Inferior parietal cortex (tissue), 1 donor: ENCODE data around the gene JOSD1.

Experiments
- DNase-seq: peaks from one replicate; pipeline ENCODE4 v3.0.0-alpha.2; 2016; ENCODE audit errors: extremely low spot score

Gene JOSD1

GRCh38 chr22:38700789-38701628 is at the start of gene JOSD1:
TSS of gene JOSD1 (minus strand) at chr22:38700943. CDS start at chr22:38699987, 956 bp downstream.
- DNase-seq: peak; percentile 94

- DNase-seq: no peak
Observed at GRCh38 chr22:38750104-38750503, 49.4 kb upstream of the JOSD1 start.

- DNase-seq: no peak
Observed at GRCh38 chr22:38748487-38749136, 47.9 kb upstream of the JOSD1 start.

GRCh38 chr22:38745676-38746460 is 45.1 kb upstream of the JOSD1 start:
- DNase-seq: no peak

- DNase-seq: no peak
Observed at GRCh38 chr22:38744981-38745380, 44.2 kb upstream of the JOSD1 start.

GRCh38 chr22:38742176-38742942 is 41.6 kb upstream of the JOSD1 start:
- no peak for DNase-seq

DNA sequence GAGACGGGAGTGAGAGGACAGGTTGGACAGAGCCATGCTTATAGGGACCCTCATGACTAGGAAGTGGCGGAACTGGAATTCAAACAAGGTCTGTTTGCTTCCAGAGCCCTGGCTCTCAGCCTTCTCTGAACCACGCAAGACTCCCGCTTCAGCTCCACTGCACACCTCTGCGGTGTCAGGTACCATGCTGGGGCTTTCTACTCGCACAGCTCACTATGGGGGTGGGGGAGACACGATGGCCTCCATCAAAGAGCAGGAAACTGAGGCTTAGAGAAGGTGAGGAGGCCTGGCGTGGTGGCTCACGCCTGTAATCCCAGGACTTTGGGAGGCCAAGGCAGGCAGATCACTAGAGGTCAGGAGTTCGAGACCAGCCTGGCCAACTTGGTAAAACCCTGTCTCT is 40.8 kb upstream of the JOSD1 start:
- DNase-seq: no peak

DNA sequence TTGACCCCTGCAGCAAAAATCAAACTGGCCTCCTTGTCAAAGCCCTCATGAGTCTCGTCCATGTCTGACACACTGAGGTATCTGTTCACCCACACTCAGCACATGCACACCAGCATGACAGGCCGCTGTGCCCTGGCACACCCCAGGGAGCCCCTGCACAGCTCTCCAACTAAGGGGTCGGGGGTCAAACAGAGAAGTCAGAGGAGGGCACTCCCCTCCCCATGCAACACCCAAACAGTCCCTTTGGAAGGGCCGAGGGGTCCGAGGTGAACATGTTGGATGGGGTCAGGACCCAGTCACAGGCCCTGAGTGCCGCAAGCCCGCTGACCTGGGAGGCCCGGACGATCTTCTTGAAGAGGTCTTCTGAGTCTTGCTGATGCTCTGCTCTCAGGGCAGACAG is 40.4 kb upstream of the JOSD1 start:
- no peak for DNase-seq

DNA sequence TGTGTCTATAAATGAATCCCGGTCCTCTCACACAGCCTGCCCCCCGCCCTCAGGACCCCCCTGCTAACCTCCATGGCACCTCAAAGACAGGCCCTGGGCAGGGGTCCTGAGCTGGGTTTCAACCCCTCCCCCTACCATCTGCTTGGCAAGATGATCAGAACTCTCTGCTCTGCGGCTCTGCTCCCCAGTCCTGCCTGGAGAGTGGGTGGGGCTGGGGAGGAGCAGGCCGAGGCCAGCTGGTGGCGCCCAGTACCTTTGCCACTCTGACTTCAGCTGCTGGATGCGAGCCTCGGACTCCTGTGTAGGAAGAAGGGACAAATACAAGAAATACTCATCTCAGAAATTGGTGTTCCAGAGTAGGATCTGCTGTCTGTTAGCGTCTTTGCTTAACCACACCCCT is 40.0 kb upstream of the JOSD1 start:
- no peak for DNase-seq

GRCh38 chr22:38740116-38740723 is 39.5 kb upstream of the JOSD1 start:
- DNase-seq: no peak

GRCh38 chr22:38739300-38740055 is 38.7 kb upstream of the JOSD1 start:
- DNase-seq: no peak

- DNase-seq: no peak
Observed at GRCh38 chr22:38738475-38739070, 37.8 kb upstream of the JOSD1 start.

GRCh38 chr22:38737302-38738060 is 36.7 kb upstream of the JOSD1 start:
- DNase-seq: no peak

DNA sequence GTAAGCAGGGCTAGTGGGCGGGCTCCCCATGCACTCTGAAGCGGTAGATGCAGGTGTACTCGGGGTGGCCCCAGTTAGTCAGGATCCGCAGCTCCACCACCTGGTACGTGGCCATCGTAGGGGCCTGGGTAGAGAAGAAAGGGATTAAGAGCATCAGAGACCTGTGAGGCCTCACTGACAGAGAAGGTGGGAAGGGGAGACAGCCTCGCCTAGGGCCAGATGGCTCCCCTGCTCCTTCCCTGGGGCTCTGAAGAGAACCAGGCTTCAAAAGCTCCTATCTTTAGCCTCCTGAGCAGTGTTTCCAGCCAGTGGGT is 35.5 kb upstream of the JOSD1 start:
- DNase-seq: no peak

DNA sequence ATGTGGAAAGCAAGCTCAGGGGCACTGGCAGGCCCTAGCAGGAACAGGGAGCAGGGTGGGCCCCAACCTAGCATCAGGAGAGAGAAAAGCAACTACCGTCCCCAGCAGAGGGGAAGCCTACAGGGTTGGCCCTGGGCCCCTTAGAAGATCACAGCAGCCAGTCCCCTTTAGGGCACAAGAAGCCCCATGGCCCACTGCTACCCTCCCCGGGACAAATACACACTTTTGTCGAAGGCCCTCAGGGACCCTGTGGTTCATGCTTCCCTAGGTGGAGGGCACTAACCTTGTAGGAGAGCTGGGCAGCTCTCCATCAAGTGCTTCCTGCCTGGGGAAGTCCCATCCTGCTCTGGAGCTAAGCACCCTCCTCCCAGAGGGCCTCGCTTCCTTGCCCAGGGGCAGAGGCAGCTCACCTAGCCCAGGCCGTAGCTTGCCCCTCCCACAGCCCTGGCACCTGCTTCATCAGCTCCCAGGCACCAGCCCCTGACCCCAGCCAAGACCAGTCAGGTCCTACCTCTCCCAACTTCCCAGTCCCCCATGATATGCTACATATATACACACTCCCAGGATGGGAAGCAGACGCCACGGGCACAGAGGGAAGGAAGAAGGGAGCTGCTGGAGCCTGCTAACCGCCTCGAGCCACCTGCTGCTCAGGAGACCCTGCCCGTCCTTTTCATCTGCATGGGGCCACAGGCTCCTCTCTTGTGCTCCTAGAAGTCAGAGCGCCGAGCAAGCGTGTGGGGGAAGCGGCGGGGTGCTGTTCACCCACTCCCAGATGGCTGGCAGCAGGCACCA is 34.9 kb upstream of the JOSD1 start:
- no peak for DNase-seq

DNA sequence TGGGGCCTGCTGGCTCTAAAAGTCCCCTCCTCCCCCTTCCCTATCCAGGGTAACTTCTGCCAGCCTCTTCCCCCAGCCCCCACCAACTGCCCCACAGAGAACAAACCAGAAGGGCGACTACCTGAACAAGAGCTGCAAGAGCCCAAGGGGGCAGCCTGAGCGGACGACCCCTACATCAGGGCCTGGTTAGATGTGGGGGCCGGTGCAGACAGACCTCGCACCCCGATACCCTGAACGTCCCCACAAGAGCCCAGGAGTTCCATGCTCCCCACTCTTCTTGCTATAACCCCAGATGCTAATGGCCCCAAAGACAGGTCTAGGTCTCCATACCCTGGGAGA is 34.4 kb upstream of the JOSD1 start:
- no peak for DNase-seq

DNA sequence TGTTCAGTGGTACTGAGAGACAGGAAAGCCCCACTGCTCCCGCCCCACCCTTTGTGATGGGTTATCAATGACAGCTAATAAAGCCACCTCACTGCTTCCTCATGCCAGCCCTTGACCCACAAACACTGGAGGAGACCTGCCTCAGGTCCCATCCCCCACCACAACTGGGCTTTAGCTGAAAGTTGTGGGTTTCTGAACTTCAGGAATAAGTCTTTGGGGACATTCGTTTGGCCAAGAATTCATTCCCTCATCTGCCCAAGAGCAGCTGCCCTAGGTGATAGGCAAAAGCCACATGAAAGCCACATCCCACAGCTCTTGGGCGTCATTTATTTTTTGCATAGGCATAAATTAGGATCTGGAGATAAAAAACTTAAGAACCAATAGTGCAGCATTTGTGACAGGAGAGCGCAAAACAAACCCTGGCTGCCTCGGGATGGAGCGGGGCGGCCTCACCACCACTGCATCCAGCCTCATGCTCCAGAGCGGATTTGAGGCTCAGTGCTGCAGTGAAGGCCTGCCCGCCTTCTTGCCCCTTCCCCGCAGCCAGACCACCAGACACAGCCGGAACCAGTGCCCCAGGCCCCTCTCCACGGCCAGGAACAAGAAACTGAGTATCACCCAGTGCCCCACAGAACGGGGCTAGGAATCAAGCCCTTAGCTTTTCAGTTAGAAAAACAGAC is 33.8 kb upstream of the JOSD1 start:
- no peak for DNase-seq

DNA sequence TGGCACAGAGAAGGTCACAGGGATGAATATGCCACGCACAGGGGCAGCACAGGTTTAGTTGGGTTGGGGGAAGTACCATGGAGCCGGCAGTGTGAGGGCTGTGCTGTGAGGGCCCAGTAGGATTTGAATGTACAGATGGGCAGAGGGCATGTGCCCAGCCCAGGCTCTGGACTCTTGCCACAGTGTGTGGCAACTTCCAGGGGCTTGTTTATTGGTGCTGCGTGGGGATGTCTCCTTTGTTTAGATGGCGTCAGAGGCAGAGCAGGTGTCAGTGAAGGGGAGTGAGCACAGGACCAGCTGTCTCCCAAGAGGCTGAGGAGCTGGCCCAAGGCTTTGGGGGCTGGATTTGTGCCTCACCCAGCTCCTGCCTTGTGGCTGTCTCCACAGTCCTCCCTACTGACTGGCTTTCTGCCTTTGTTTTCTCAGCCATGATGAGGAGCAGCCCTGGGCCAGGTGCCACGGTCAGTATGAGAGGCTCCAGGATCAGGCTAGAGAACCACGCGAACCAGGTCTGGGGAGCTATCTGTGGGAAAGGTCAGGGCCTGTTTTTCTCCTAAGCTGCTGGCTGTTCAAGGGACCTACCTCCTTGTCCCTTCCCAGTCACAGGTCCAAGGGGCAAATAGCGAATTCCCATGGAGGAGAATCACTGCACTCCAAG is 33.1 kb upstream of the JOSD1 start:
- DNase-seq: peak; percentile 84
